Choroid plexus epithelial cell (primary cell): ENCODE data around the gene MTHFD1L.

Source experiments
- DNase-seq: peaks from one replicate; pipeline ENCODE4 v3.0.0-alpha.2; 2010; ENCODE audit warnings: low read depth
- H3K4me3 ChIP-seq: 2 replicates; pipeline ENCODE4 v1.5.1; 2011; ENCODE audit warnings: low read depth, mild to moderate bottlenecking, control low read depth, low read length, moderate library complexity
- TF ChIP-seq, protein P1 (sequence below): conservative IDR thresholded peaks from 2 replicates; pipeline ENCODE4 v1.5.1; 2011; ENCODE audit warnings: low read depth, mild to moderate bottlenecking, control low read depth, inconsistent platforms, low read length, moderate library complexity

Gene MTHFD1L

DNA sequence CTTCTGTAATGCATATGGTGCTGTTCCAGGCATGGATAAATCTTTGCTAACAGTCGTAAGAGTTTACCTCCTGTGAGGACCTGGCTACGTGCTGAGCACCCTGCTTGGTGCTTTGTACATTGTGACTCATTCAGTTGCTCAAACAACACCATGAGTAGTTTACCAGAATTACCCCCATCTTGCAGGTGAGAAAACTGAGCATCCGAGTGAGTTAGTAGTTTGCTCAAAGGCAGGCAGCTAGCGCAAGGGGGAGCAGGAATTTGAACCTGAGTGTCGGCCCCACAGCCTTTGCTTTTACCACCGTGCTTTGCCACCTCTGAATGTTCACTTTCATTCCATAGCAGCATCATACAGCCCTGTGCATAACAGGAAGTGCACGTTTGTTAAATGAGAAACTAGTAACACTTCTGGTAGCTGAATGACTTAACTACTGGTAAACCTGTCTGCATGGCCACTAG is 121.9 kb downstream of the MTHFD1L start:
- DNase-seq: peak; percentile 58
- no peak overlapping the region for H3K4me3 ChIP-seq
- TF ChIP-seq, protein P1, sequence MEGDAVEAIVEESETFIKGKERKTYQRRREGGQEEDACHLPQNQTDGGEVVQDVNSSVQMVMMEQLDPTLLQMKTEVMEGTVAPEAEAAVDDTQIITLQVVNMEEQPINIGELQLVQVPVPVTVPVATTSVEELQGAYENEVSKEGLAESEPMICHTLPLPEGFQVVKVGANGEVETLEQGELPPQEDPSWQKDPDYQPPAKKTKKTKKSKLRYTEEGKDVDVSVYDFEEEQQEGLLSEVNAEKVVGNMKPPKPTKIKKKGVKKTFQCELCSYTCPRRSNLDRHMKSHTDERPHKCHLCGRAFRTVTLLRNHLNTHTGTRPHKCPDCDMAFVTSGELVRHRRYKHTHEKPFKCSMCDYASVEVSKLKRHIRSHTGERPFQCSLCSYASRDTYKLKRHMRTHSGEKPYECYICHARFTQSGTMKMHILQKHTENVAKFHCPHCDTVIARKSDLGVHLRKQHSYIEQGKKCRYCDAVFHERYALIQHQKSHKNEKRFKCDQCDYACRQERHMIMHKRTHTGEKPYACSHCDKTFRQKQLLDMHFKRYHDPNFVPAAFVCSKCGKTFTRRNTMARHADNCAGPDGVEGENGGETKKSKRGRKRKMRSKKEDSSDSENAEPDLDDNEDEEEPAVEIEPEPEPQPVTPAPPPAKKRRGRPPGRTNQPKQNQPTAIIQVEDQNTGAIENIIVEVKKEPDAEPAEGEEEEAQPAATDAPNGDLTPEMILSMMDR: no peak

DNA sequence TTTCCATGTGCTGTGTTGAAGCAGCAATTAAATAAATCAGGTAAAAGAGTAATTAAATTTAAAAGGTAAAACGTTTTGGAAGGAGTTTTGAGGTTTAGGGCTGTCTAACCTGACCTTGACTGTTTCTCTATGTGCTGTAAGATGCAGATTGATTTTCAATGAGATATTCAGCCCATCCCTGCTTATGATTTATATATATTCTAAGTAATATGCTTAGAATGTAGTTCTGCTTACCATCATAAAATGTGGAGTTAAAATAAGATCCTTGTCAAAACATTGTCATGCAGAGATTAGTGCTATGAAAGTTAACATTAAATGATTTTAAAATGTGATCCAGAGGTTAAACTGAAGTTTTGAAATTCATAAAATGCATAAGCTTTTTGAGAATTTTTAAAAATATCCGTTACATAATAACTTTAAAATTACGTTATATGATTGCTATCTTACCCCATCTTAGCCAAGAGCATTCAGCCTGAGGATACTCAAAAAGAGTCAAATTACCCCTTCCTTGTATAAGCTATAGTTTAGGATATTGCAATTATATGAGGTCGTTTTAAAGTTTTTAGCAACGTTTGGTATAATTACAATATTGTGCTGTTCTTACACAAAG is 122.5 kb downstream of the MTHFD1L start:
- no peak overlapping the region for H3K4me3 ChIP-seq
- TF ChIP-seq, protein P1: no peak
- no peak for DNase-seq

DNA sequence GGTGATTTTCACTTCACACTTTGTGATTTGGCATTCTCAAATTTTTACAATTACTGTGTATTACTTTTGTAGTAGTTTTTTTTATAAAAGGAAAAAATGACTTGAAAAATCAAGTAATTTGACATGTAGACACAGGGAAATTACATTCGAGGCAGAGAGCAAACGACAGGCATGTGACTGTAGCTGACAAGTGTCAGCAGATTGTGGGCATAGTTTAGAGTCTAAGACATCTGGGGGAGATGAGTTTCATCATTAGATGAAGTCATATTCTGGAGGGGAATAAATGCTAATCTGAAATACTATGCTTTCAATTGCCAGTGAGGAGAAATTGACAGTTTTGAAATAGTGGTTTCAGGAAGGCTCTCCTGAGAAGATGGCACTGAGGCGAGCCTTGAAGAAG is 126.0 kb downstream of the MTHFD1L start:
- TF ChIP-seq, protein P1: no peak
- no peak for DNase-seq
- no peak overlapping the region for H3K4me3 ChIP-seq

DNA sequence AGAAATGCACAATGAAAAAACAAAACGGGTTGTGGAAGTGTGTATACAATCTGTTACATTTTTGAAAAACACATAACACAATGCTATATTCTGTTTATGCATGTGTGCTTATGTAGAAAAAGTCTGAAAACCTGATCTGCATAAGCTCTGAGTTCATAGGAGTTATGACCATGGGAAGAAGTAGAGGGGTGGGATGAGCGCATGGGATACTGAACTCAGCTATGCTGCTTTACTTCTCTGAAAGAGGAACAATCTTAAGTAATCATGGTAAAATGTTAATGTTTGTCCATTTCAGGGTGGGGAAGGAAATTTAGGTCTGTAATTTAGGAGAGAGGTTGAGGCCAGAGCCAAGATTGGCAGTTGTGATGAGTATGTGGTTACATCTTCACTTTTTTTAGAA is 126.8 kb downstream of the MTHFD1L start:
- no peak overlapping the region for H3K4me3 ChIP-seq
- TF ChIP-seq, protein P1: no peak
- no peak for DNase-seq

DNA sequence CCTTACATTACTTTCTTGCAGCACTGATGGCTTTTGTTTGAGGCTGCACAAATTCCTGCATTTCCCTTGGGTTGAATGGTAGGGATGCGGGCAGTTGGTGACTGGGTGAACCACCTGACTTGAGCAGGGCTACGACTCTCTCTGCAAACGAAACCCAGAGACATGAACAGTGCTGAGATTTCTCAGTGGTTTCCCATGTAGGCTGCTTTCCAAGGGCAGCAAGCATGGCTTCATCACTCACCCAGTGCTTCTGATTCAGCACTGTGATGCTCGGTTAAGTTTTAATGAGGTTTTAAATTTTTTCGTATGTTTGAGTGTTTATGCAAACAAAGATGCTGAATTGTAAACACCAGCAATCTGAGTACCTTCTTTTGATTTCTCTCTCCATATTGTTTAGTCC is 127.2 kb downstream of the MTHFD1L start:
- TF ChIP-seq, protein P1: no peak
- no peak for DNase-seq
- no peak overlapping the region for H3K4me3 ChIP-seq

DNA sequence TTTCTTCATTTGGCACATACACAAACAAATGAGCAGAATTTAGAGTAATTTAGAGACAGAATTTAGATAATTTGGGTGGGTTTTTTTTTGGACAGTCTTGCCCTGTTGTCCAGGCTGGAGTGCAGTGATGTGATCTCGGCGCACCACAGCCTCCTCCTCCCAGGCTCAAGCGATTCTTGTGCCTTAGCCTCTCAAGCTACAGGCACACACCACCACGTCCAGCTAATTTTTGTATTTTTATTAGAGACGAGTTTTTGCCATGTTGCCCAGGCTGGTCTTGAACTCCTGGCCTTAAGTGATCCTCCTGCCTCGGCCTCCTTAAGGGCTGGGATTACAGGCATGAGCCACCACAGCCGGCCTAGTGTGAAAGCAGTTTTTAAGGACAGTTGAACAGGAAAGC is 127.8 kb downstream of the MTHFD1L start:
- TF ChIP-seq, protein P1: no peak
- DNase-seq: no peak

DNA sequence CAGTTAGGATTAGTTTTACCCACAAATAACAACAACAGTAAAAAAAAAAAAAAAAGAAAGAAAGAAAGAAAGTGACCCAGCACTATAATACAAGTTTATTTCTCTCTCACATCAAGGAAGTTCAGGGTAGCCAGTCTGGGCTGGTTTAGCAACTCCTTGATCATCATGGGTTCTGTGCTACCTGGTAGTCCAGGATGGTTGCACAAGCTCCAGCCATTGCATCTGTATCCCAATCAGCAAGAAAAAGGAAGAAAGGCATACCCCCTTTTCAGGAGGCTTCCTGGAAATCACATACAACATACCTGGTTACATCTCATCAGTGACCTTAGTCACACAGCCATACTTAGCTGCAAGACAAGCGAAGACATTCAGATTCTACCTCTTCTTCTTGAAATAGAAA is 128.5 kb downstream of the MTHFD1L start:
- no peak overlapping the region for H3K4me3 ChIP-seq
- TF ChIP-seq, protein P1: no peak
- DNase-seq: no peak

More for the DNA sequence above, 127.8 kb downstream of the MTHFD1L start:
- no peak overlapping the region for H3K4me3 ChIP-seq
